ENCODE results near the gene ASCC2.

GRCh38 chr22:29798801-29799200, 39.3 kb downstream of the ASCC2 start:
- TF ChIP-seq CTCF (IDR thresholded peaks at IDR 0.05): no peak
- no peak for TF ChIP-seq POLR2A (IDR thresholded peaks at IDR 0.05)
